Esophagus squamous epithelium (tissue), 4 donors: ENCODE measurements around the gene CHKB.

Source experiments
- CTCF ChIP-seq, 6 experiments: fragments of 450-650 bp in 4 of 6; fragments of 200-600 bp in 2 of 6; sonication (generic) in 2 of 6; IDR thresholded peaks; one replicate each; pipeline ENCODE4 v1.5.1; 2016 to 2019; ENCODE audit warnings: antibody characterized with exemption in 6 of 6, mild to moderate bottlenecking in 4 of 6, moderate library complexity in 4 of 6
- POLR2A ChIP-seq, 4 donors: fragments of 450-650 bp; IDR thresholded peaks; one replicate each; pipeline ENCODE4 v1.6.1; 2017; ENCODE audit warnings: antibody characterized with exemption in 4 of 4, mild to moderate bottlenecking in 4 of 4, moderate library complexity in 3 of 4

GRCh38 chr22:50564289-50564688 is 18.4 kb downstream of the CHKB start:
- TF ChIP-seq CTCF (IDR thresholded peaks at IDR 0.05) (no peak), POLR2A (IDR thresholded peaks at IDR 0.05) (no peak)
